Mesenchymal stem cell (in vitro differentiated cells and primary cell): ENCODE results near the gene OXA1L.

Experiments
- DNase-seq: peaks from one replicate; pipeline ENCODE4 v3.0.0-alpha.2; 2013
- H2AFZ ChIP-seq: one replicate; pipeline ENCODE4 v1.6.1; 2013; ENCODE audit warnings: low read depth, mild to moderate bottlenecking, control low read depth, inconsistent platforms, low read length, moderate library complexity
- H2AK5ac ChIP-seq: 2 replicates; pipeline ENCODE4 v1.6.1; 2013; ENCODE audit warnings: low read length, moderate library complexity, mild to moderate bottlenecking, inconsistent platforms; ENCODE audit not compliant: severe bottlenecking
- H2BK120ac ChIP-seq: one replicate; pipeline ENCODE4 v1.6.1; 2013; ENCODE audit warnings: low read depth, mild to moderate bottlenecking, inconsistent platforms, low read length, moderate library complexity
- H2BK12ac ChIP-seq, 2 experiments: one replicate each; pipeline ENCODE4 v1.6.1; 2013; ENCODE audit warnings: inconsistent platforms in 2 of 2, low read length in 2 of 2, mild to moderate bottlenecking in 2 of 2, moderate library complexity in 2 of 2, control low read depth in 1 of 2
- H2BK15ac ChIP-seq: one replicate; pipeline ENCODE4 v1.6.1; 2013; ENCODE audit warnings: mild to moderate bottlenecking, low read depth, inconsistent platforms; ENCODE audit not compliant: poor library complexity, severe bottlenecking
- H2BK5ac ChIP-seq: 2 replicates; pipeline ENCODE4 v1.6.1; 2013; ENCODE audit warnings: low read depth, mild to moderate bottlenecking, low read length, control low read depth, inconsistent platforms; ENCODE audit not compliant: poor library complexity, severe bottlenecking
- H3K14ac ChIP-seq, 2 experiments: one replicate each; pipeline ENCODE4 v1.6.1; 2013; ENCODE audit warnings: inconsistent platforms in 2 of 2, low read length in 2 of 2, control low read depth in 1 of 2, mild to moderate bottlenecking in 1 of 2, moderate library complexity in 1 of 2
- H3K18ac ChIP-seq, 2 experiments: one replicate each; pipeline ENCODE4 v1.6.1; 2013; ENCODE audit warnings: inconsistent platforms in 2 of 2, low read length in 2 of 2, control low read depth in 1 of 2, low read depth in 1 of 2, mild to moderate bottlenecking in 1 of 2
- H3K23ac ChIP-seq, 2 experiments: one replicate each; pipeline ENCODE4 v1.6.1; 2013; ENCODE audit warnings: inconsistent platforms in 2 of 2, low read length in 2 of 2, mild to moderate bottlenecking in 2 of 2, moderate library complexity in 2 of 2, control low read depth in 1 of 2
- H3K27ac ChIP-seq: 2 replicates; pipeline ENCODE4 v1.5.1; 2013; ENCODE audit warnings: mild to moderate bottlenecking, moderate library complexity, low read length, control low read depth, inconsistent platforms; ENCODE audit not compliant: poor library complexity, severe bottlenecking
- H3K27me3 ChIP-seq, 2 experiments: 2 replicates each; pipeline versions ENCODE4 v1.6.1 to v1.7.0; 2013; ENCODE audit warnings: low read length in 2 of 2, mild to moderate bottlenecking in 2 of 2, moderate library complexity in 2 of 2, control low read depth in 1 of 2, inconsistent platforms in 1 of 2; ENCODE audit not compliant: control insufficient read depth in 1 of 2, insufficient read depth in 1 of 2
- H3K36me3 ChIP-seq, 2 experiments: 2 replicates each; pipeline versions ENCODE4 v1.6.1 to v1.7.0; 2013; ENCODE audit warnings: low read length in 2 of 2, control low read depth in 1 of 2, inconsistent platforms in 1 of 2, low read depth in 1 of 2, mild to moderate bottlenecking in 1 of 2; ENCODE audit not compliant: insufficient read depth in 2 of 2, control insufficient read depth in 1 of 2
- H3K4ac ChIP-seq, 2 experiments: one replicate each; pipeline ENCODE4 v1.6.1; 2013; ENCODE audit warnings: inconsistent platforms in 2 of 2, low read length in 2 of 2, mild to moderate bottlenecking in 2 of 2, moderate library complexity in 2 of 2, control low read depth in 1 of 2, low read depth in 1 of 2
- H3K4me1 ChIP-seq: 2 replicates; pipeline ENCODE4 v1.6.1; 2013; ENCODE audit warnings: low read depth, low read length, control low read depth; ENCODE audit not compliant: control insufficient read depth, insufficient read depth
- H3K4me2 ChIP-seq: 2 replicates; pipeline ENCODE4 v1.6.1; 2013; ENCODE audit warnings: low read length, mild to moderate bottlenecking, inconsistent platforms; ENCODE audit not compliant: poor library complexity, severe bottlenecking
- H3K4me3 ChIP-seq, 2 experiments: 2 replicates each; pipeline versions ENCODE4 v1.5.1 to v1.7.0; 2013; ENCODE audit warnings: low read length in 2 of 2, mild to moderate bottlenecking in 2 of 2, control low read depth in 1 of 2, low read depth in 1 of 2; ENCODE audit not compliant: insufficient read depth in 1 of 2
- H3K79me1 ChIP-seq: replicated peaks from 2 replicates; pipeline ENCODE4 v1.6.1; 2013; ENCODE audit warnings: mild to moderate bottlenecking, control low read depth, low read length, inconsistent platforms; ENCODE audit not compliant: poor library complexity, severe bottlenecking
- H3K9ac ChIP-seq: 2 replicates; pipeline ENCODE4 v1.7.0; 2013; ENCODE audit warnings: mild to moderate bottlenecking, low read length, moderate library complexity
- H3K9me3 ChIP-seq: 2 replicates; pipeline ENCODE4 v1.7.0; 2013; ENCODE audit warnings: mild to moderate bottlenecking, low read length; ENCODE audit not compliant: control insufficient read depth
- H4K8ac ChIP-seq: one replicate; pipeline ENCODE4 v1.6.1; 2013; ENCODE audit warnings: inconsistent platforms, mild to moderate bottlenecking, low read length, moderate library complexity
- H4K91ac ChIP-seq: one replicate; pipeline ENCODE4 v1.6.1; 2013; ENCODE audit warnings: mild to moderate bottlenecking, low read length, inconsistent platforms
- WGBS: methylation state at CpG from one replicate; pipeline ENCODE4 v1.1.7; 2013; ENCODE audit warnings: mixed read lengths; 5-methylcytosine and 5-hydroxymethylcytosine counted together

Gene OXA1L

GRCh38 chr14:22819151-22819988 lies 52.9 kb downstream of the OXA1L start:
- H3K23ac ChIP-seq, result no peak overlapping the region
- DNase-seq, result peak; percentile 97
- no peak overlapping the region for H2BK5ac ChIP-seq
- H2AK5ac ChIP-seq, result peak overlapping the region; percentile 51
- H4K8ac ChIP-seq, result peak overlapping the region; percentile 72
- H3K27me3 ChIP-seq, result no peaks in the 10 kb centered on the region
- H2BK15ac ChIP-seq, result peak overlapping the region; percentile 45
- peak overlapping the region; percentile 29 for H2BK120ac ChIP-seq
- H3K4me3 ChIP-seq, result peak overlapping the region in 1 of 2 experiments; percentile 73
- H3K4me1 ChIP-seq, result peaks cover 36% of the 10 kb centered on the region
- peak overlapping the region; percentile 90 to 95 for H2BK12ac ChIP-seq
- H3K9me3 ChIP-seq, result no peaks in the 10 kb centered on the region
- peak overlapping the region in 1 of 2 experiments; percentile 68 for H3K14ac ChIP-seq
- peak overlapping the region; percentile 75 for H4K91ac ChIP-seq
- 18% methylated on average over 8 of the region's 10 CpGs for WGBS
- H2AFZ ChIP-seq, result peak overlapping the region; percentile 79
- H3K27ac ChIP-seq, result no peak overlapping the region
- H3K79me1 ChIP-seq, result no peaks in the 10 kb centered on the region
- peak overlapping the region; percentile 91 for H3K9ac ChIP-seq
- H3K36me3 ChIP-seq, result peaks cover 0 to 2% of the 10 kb centered on the region in 2 experiments
- no peak overlapping the region for H3K4me2 ChIP-seq
- H3K4ac ChIP-seq, result peak overlapping the region; percentile 42 to 96
- peak overlapping the region; percentile 78 to 96 for H3K18ac ChIP-seq

- Histone ChIP-seq H4K91ac (no peak overlapping the region), H3K4me2 (no peak overlapping the region), H3K4me3 (no peak overlapping the region), H3K18ac (no peak overlapping the region), H3K9ac (no peak overlapping the region), H2AK5ac (no peak overlapping the region), H2AFZ (no peak overlapping the region), H3K4ac (no peak overlapping the region), H3K9me3 (no peaks in the 10 kb centered on the region), H2BK15ac (no peak overlapping the region), H3K4me1 (peaks cover 32% of the 10 kb centered on the region), H3K27ac (peak overlapping the region; percentile 63), H4K8ac (no peak overlapping the region), H2BK5ac (no peak overlapping the region), H2BK120ac (no peak overlapping the region), H2BK12ac (no peak overlapping the region), H3K27me3 (no peaks in the 10 kb centered on the region), H3K79me1 (no peaks in the 10 kb centered on the region), H3K14ac (no peak overlapping the region), H3K23ac (no peak overlapping the region), H3K36me3 (peaks cover 0 to 2% of the 10 kb centered on the region in 2 experiments)
- peak; percentile 40 for DNase-seq
- WGBS, result 56% methylated on average over 1 of the region's 1 CpG
These were observed 54.2 kb downstream of the OXA1L start for GRCh38 chr14:22820731-22821130.

DNA sequence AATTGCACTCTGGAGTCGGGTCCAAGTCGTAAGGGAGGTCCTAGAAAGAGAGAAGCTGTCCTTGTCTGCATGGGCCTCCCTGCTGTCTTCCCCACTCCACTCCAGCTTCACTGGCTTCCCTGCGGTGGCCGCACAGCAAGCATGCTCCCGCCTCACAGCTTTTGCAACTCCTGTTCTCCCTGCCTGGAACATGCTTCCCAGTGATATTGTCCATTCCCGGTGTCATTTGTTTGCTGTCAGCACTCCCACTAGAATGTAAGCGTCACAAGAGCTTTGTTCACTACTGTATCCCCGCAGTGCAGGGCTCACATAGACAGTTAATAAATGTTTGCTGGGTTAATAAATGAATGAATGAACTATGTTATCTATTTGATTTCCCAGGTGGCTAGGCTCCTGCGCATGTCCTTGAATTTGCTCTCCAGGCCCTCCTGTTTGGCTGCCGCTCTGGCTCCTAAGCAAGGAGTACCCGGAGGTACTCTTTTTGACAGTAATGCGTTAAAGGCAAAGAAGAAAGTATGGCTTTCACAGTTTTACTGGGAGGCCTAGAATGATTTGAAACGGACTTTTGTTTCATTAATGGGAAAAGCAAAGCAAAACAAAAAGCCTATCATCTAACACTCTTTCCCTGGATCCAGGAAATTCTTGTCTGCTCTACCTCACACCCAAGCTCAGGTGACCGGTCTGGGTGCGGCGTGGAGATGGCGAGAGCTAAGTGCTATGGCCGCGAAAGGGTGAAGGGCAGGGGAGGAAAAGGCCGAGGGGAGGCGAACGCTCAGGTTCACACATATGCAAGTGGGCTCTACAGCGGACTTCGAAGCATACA lies 54.9 kb downstream of the OXA1L start:
- H2AFZ ChIP-seq, result no peak overlapping the region
- H3K4me3 ChIP-seq, result no peak overlapping the region
- peaks cover 0 to 2% of the 10 kb centered on the region in 2 experiments for H3K36me3 ChIP-seq
- H3K4me2 ChIP-seq, result no peak overlapping the region
- H3K27ac ChIP-seq, result peak overlapping the region; percentile 63
- H4K91ac ChIP-seq, result peak overlapping the region; percentile 64
- H2BK12ac ChIP-seq, result peak overlapping the region in 1 of 2 experiments; percentile 49
- no peak overlapping the region for H2AK5ac ChIP-seq
- no peak overlapping the region for H3K23ac ChIP-seq
- no peak overlapping the region for H3K9ac ChIP-seq
- no peak overlapping the region for H3K4ac ChIP-seq
- H4K8ac ChIP-seq, result peak overlapping the region; percentile 43
- H3K18ac ChIP-seq, result no peak overlapping the region
- H3K4me1 ChIP-seq, result peaks cover 32% of the 10 kb centered on the region
- H2BK120ac ChIP-seq, result peak overlapping the region; percentile 86
- DNase-seq, result peak; percentile 78
- no peak overlapping the region for H3K14ac ChIP-seq
- H2BK5ac ChIP-seq, result peak overlapping the region; percentile 31
- H3K79me1 ChIP-seq, result no peaks in the 10 kb centered on the region
- H3K27me3 ChIP-seq, result no peaks in the 10 kb centered on the region
- H2BK15ac ChIP-seq, result peak overlapping the region; percentile 39
- 60% methylated on average over 22 of the region's 24 CpGs for WGBS
- H3K9me3 ChIP-seq, result no peaks in the 10 kb centered on the region
